Measurements from ENCODE around the gene FLOT1.

Gene FLOT1

GRCh38 chr6:30691208-30691847 lies 51.2 kb downstream of the FLOT1 start:
- no peak for DNase-seq

- peak in 5 of 6 experiments; percentile 52 to 65 (median 60) for DNase-seq
Measured at GRCh38 chr6:30690403-30691207, 51.9 kb downstream of the FLOT1 start, which contains the start of gene NRM. Gene NRM, minus strand, starts transcription at chr6:30690984. Its CDS starts 10 bp downstream, at chr6:30690974.

GRCh38 chr6:30689985-30690384 lies 52.5 kb downstream of the FLOT1 start:
- DNase-seq, result no peak

- no peak for DNase-seq
Measured at GRCh38 chr6:30689022-30689865, 53.2 kb downstream of the FLOT1 start.

- DNase-seq, result no peak
Measured at GRCh38 chr6:30688569-30688968, 53.9 kb downstream of the FLOT1 start.

GRCh38 chr6:30687659-30688431 lies 54.6 kb downstream of the FLOT1 start:
- no peak for DNase-seq

- DNase-seq, result peak; percentile 46 to 80 (median 63)
Measured at GRCh38 chr6:30686908-30687658, 55.4 kb downstream of the FLOT1 start.

GRCh38 chr6:30686009-30686907 lies 56.2 kb downstream of the FLOT1 start, which contains the start of gene PPP1R18:
Gene PPP1R18, minus strand, starts transcription at chr6:30686645. Its CDS starts 627 bp downstream, at chr6:30686018.
- DNase-seq, result peak; percentile 55 to 83 (median 73)

GRCh38 chr6:30685157-30686008 lies 57.1 kb downstream of the FLOT1 start:
- DNase-seq, result no peak

- peak in 5 of 6 experiments; percentile 17 to 51 (median 31) for DNase-seq
Measured at GRCh38 chr6:30684386-30685156, 57.9 kb downstream of the FLOT1 start.

- no peak for DNase-seq
Measured at GRCh38 chr6:30683980-30684338, 58.5 kb downstream of the FLOT1 start.

GRCh38 chr6:30683183-30683979 lies 59.1 kb downstream of the FLOT1 start:
- no peak for DNase-seq

- peak; percentile 75 to 90 (median 85) for DNase-seq
Measured at GRCh38 chr6:30682143-30683117, 60.1 kb downstream of the FLOT1 start.

- no peak for DNase-seq
Measured at GRCh38 chr6:30681766-30682142, 60.7 kb downstream of the FLOT1 start.

GRCh38 chr6:30679765-30680535 lies 62.5 kb downstream of the FLOT1 start:
- no peak for DNase-seq
